Mesenchymal stem cell (in vitro differentiated cells and primary cell): ENCODE measurements around the gene ZEB2.
A peak's percentile ranks its signal among the peaks of the same experiment; 100 is the strongest.

Experiments used
- DNase-seq: peaks from one replicate; pipeline ENCODE4 v3.0.0-alpha.2; 2013
- H2AFZ ChIP-seq: one replicate; pipeline ENCODE4 v1.6.1; 2013; ENCODE audit warnings: low read depth, mild to moderate bottlenecking, control low read depth, inconsistent platforms, low read length, moderate library complexity
- H2AK5ac ChIP-seq: 2 replicates; pipeline ENCODE4 v1.6.1; 2013; ENCODE audit warnings: low read length, moderate library complexity, mild to moderate bottlenecking, inconsistent platforms; ENCODE audit not compliant: severe bottlenecking
- H2BK120ac ChIP-seq: one replicate; pipeline ENCODE4 v1.6.1; 2013; ENCODE audit warnings: low read depth, mild to moderate bottlenecking, inconsistent platforms, low read length, moderate library complexity
- H2BK12ac ChIP-seq, 2 experiments: one replicate each; pipeline ENCODE4 v1.6.1; 2013; ENCODE audit warnings: inconsistent platforms in 2 of 2, low read length in 2 of 2, mild to moderate bottlenecking in 2 of 2, moderate library complexity in 2 of 2, control low read depth in 1 of 2
- H2BK15ac ChIP-seq: one replicate; pipeline ENCODE4 v1.6.1; 2013; ENCODE audit warnings: mild to moderate bottlenecking, low read depth, inconsistent platforms; ENCODE audit not compliant: poor library complexity, severe bottlenecking
- H2BK5ac ChIP-seq: 2 replicates; pipeline ENCODE4 v1.6.1; 2013; ENCODE audit warnings: low read depth, mild to moderate bottlenecking, low read length, control low read depth, inconsistent platforms; ENCODE audit not compliant: poor library complexity, severe bottlenecking
- H3K14ac ChIP-seq, 2 experiments: one replicate each; pipeline ENCODE4 v1.6.1; 2013; ENCODE audit warnings: inconsistent platforms in 2 of 2, low read length in 2 of 2, control low read depth in 1 of 2, mild to moderate bottlenecking in 1 of 2, moderate library complexity in 1 of 2
- H3K18ac ChIP-seq, 2 experiments: one replicate each; pipeline ENCODE4 v1.6.1; 2013; ENCODE audit warnings: inconsistent platforms in 2 of 2, low read length in 2 of 2, control low read depth in 1 of 2, low read depth in 1 of 2, mild to moderate bottlenecking in 1 of 2
- H3K23ac ChIP-seq, 2 experiments: one replicate each; pipeline ENCODE4 v1.6.1; 2013; ENCODE audit warnings: inconsistent platforms in 2 of 2, low read length in 2 of 2, mild to moderate bottlenecking in 2 of 2, moderate library complexity in 2 of 2, control low read depth in 1 of 2
- H3K27ac ChIP-seq: 2 replicates; pipeline ENCODE4 v1.5.1; 2013; ENCODE audit warnings: mild to moderate bottlenecking, moderate library complexity, low read length, control low read depth, inconsistent platforms; ENCODE audit not compliant: poor library complexity, severe bottlenecking
- H3K27me3 ChIP-seq, 2 experiments: 2 replicates each; pipeline versions ENCODE4 v1.6.1 to v1.7.0; 2013; ENCODE audit warnings: low read length in 2 of 2, mild to moderate bottlenecking in 2 of 2, moderate library complexity in 2 of 2, control low read depth in 1 of 2, inconsistent platforms in 1 of 2; ENCODE audit not compliant: control insufficient read depth in 1 of 2, insufficient read depth in 1 of 2
- H3K36me3 ChIP-seq, 2 experiments: 2 replicates each; pipeline versions ENCODE4 v1.6.1 to v1.7.0; 2013; ENCODE audit warnings: low read length in 2 of 2, control low read depth in 1 of 2, inconsistent platforms in 1 of 2, low read depth in 1 of 2, mild to moderate bottlenecking in 1 of 2; ENCODE audit not compliant: insufficient read depth in 2 of 2, control insufficient read depth in 1 of 2
- H3K4ac ChIP-seq, 2 experiments: one replicate each; pipeline ENCODE4 v1.6.1; 2013; ENCODE audit warnings: inconsistent platforms in 2 of 2, low read length in 2 of 2, mild to moderate bottlenecking in 2 of 2, moderate library complexity in 2 of 2, control low read depth in 1 of 2, low read depth in 1 of 2
- H3K4me1 ChIP-seq: 2 replicates; pipeline ENCODE4 v1.6.1; 2013; ENCODE audit warnings: low read depth, low read length, control low read depth; ENCODE audit not compliant: control insufficient read depth, insufficient read depth
- H3K4me2 ChIP-seq: 2 replicates; pipeline ENCODE4 v1.6.1; 2013; ENCODE audit warnings: low read length, mild to moderate bottlenecking, inconsistent platforms; ENCODE audit not compliant: poor library complexity, severe bottlenecking
- H3K4me3 ChIP-seq, 2 experiments: 2 replicates each; pipeline versions ENCODE4 v1.5.1 to v1.7.0; 2013; ENCODE audit warnings: low read length in 2 of 2, mild to moderate bottlenecking in 2 of 2, control low read depth in 1 of 2, low read depth in 1 of 2; ENCODE audit not compliant: insufficient read depth in 1 of 2
- H3K79me1 ChIP-seq: replicated peaks from 2 replicates; pipeline ENCODE4 v1.6.1; 2013; ENCODE audit warnings: mild to moderate bottlenecking, control low read depth, low read length, inconsistent platforms; ENCODE audit not compliant: poor library complexity, severe bottlenecking
- H3K9ac ChIP-seq: 2 replicates; pipeline ENCODE4 v1.7.0; 2013; ENCODE audit warnings: mild to moderate bottlenecking, low read length, moderate library complexity
- H3K9me3 ChIP-seq: 2 replicates; pipeline ENCODE4 v1.7.0; 2013; ENCODE audit warnings: mild to moderate bottlenecking, low read length; ENCODE audit not compliant: control insufficient read depth
- H4K8ac ChIP-seq: one replicate; pipeline ENCODE4 v1.6.1; 2013; ENCODE audit warnings: inconsistent platforms, mild to moderate bottlenecking, low read length, moderate library complexity
- H4K91ac ChIP-seq: one replicate; pipeline ENCODE4 v1.6.1; 2013; ENCODE audit warnings: mild to moderate bottlenecking, low read length, inconsistent platforms
- WGBS: methylation state at CpG from one replicate; pipeline ENCODE4 v1.1.7; 2013; ENCODE audit warnings: mixed read lengths; 5-methylcytosine and 5-hydroxymethylcytosine counted together

Gene ZEB2

GRCh38 chr2:144526831-144527230 is 6.9 kb upstream of the ZEB2 start:
- H4K91ac ChIP-seq = no peak overlapping the region
- no peak overlapping the region for H4K8ac ChIP-seq
- H3K9ac ChIP-seq = no peak overlapping the region
- no peak overlapping the region for H2BK12ac ChIP-seq
- no peak overlapping the region for H2BK15ac ChIP-seq
- H3K4me1 ChIP-seq = peaks cover 5% of the 10 kb centered on the region
- H3K27me3 ChIP-seq = no peaks in the 10 kb centered on the region
- no peak overlapping the region for H3K4ac ChIP-seq
- H2AFZ ChIP-seq = no peak overlapping the region
- H2BK120ac ChIP-seq = no peak overlapping the region
- no peak overlapping the region for H3K14ac ChIP-seq
- no peak overlapping the region for H2BK5ac ChIP-seq
- peaks cover 2% of the 10 kb centered on the region for H3K79me1 ChIP-seq
- H3K4me3 ChIP-seq = no peak overlapping the region
- H3K27ac ChIP-seq = no peak overlapping the region
- H3K9me3 ChIP-seq = no peaks in the 10 kb centered on the region
- H3K36me3 ChIP-seq = no peaks in the 10 kb centered on the region
- no peak overlapping the region for H2AK5ac ChIP-seq
- no peak for DNase-seq
- H3K4me2 ChIP-seq = no peak overlapping the region
- no peak overlapping the region for H3K18ac ChIP-seq
- no peak overlapping the region for H3K23ac ChIP-seq
- 58% methylated on average over 2 of the region's 2 CpGs for WGBS

GRCh38 chr2:144524118-144525009 is 4.4 kb upstream of the ZEB2 start:
- Histone ChIP-seq H3K27me3 (no peaks in the 10 kb centered on the region), H2AFZ (no peak overlapping the region), H2BK12ac (no peak overlapping the region), H2BK5ac (no peak overlapping the region), H2AK5ac (no peak overlapping the region), H3K4ac (peak overlapping the region in 1 of 2 experiments; percentile 92), H3K4me2 (peak overlapping the region; percentile 93), H3K4me1 (peaks cover 5% of the 10 kb centered on the region), H2BK120ac (peak overlapping the region; percentile 97), H3K23ac (no peak overlapping the region), H2BK15ac (peak overlapping the region; percentile 94), H3K9ac (peak overlapping the region; percentile 92), H3K18ac (peak overlapping the region; percentile 87 to 89), H3K79me1 (peaks cover 2% of the 10 kb centered on the region), H4K91ac (peak overlapping the region; percentile 68), H3K4me3 (peak overlapping the region; percentile 72 to 77), H3K27ac (peak overlapping the region; percentile 51), H4K8ac (peak overlapping the region; percentile 80), H3K9me3 (no peaks in the 10 kb centered on the region), H3K36me3 (no peaks in the 10 kb centered on the region), H3K14ac (peak overlapping the region in 1 of 2 experiments; percentile 74)
- no peak for DNase-seq
- under 1% methylated on average over 42 of the region's 58 CpGs for WGBS

- peak; percentile 39 for DNase-seq
- Histone ChIP-seq H2AFZ (no peak overlapping the region), H2BK5ac (no peak overlapping the region), H3K4me2 (peak overlapping the region; percentile 93), H3K4ac (peak overlapping the region; percentile 70 to 92), H3K27ac (no peak overlapping the region), H3K4me3 (peak overlapping the region; percentile 61 to 77), H3K9me3 (no peaks in the 10 kb centered on the region), H3K9ac (peak overlapping the region; percentile 91), H3K27me3 (no peaks in the 10 kb centered on the region), H2BK12ac (peak overlapping the region in 1 of 2 experiments; percentile 90), H4K8ac (peak overlapping the region; percentile 80), H4K91ac (peak overlapping the region; percentile 81), H2BK120ac (peak overlapping the region; percentile 97), H2AK5ac (no peak overlapping the region), H2BK15ac (no peak overlapping the region), H3K79me1 (peaks cover 2% of the 10 kb centered on the region), H3K14ac (peak overlapping the region in 1 of 2 experiments; percentile 74), H3K23ac (peak overlapping the region in 1 of 2 experiments; percentile 80), H3K4me1 (peaks cover 5% of the 10 kb centered on the region), H3K36me3 (no peaks in the 10 kb centered on the region), H3K18ac (peak overlapping the region; percentile 85 to 88)
- WGBS = 2% methylated on average over 10 of the region's 15 CpGs
Observed at GRCh38 chr2:144523596-144524117, 3.7 kb upstream of the ZEB2 start.
